Sigmoid colon (tissue), 7 donors: ENCODE results near the gene PAK5. TPM values are rescaled to one million over a fixed set of nuclear protein-coding genes. Genes with fewer than 3 reads are reported as not detected.

Experiments
- DNase-seq: peaks from one replicate; pipeline ENCODE4 v3.0.0-alpha.2; 2019
- H3K27ac ChIP-seq, 4 donors: fragments of 200-600 bp; sonication (generic); one replicate each; pipeline ENCODE4 v1.5.1; 2016 to 2019; ENCODE audit warnings: mild to moderate bottlenecking in 1 of 4
- H3K27me3 ChIP-seq, 3 donors: fragments of 200-600 bp; sonication (generic); one replicate each; pipeline ENCODE4 v1.5.1; 2019; ENCODE audit warnings: mild to moderate bottlenecking in 1 of 3
- H3K36me3 ChIP-seq, 4 donors: fragments of 200-600 bp; sonication (generic); one replicate each; pipeline ENCODE4 v1.5.1; 2016 to 2019
- H3K4me1 ChIP-seq, 4 donors: fragments of 200-600 bp; sonication (generic); one replicate each; pipeline ENCODE4 v1.5.1; 2017 to 2019
- H3K4me3 ChIP-seq, 4 donors: fragments of 200-600 bp; sonication (generic); one replicate each; pipeline ENCODE4 v1.5.1; 2017 to 2019; ENCODE audit warnings: mild to moderate bottlenecking in 2 of 4, moderate library complexity in 1 of 4
- H3K9me3 ChIP-seq, 4 donors: fragments of 200-600 bp in 3 of 4; sonication (generic) in 3 of 4; one replicate each; pipeline versions ENCODE4 v1.5.1 to v1.6.1; 2013 to 2019
- CTCF ChIP-seq, 4 experiments: fragments of 450-650 bp in 3 of 4; fragments of 200-600 bp in 1 of 4; IDR thresholded peaks; one replicate each; pipeline ENCODE4 v1.5.1; 2016 to 2019; ENCODE audit warnings: antibody characterized with exemption in 4 of 4, mild to moderate bottlenecking in 3 of 4, moderate library complexity in 2 of 4
- EP300 ChIP-seq, 4 donors: sonication (generic); formaldehyde crosslinking; IDR thresholded peaks; one replicate each; pipeline ENCODE4 v1.6.1; 2017; ENCODE audit warnings: antibody characterized with exemption in 4 of 4
- POLR2A ChIP-seq, 2 donors: fragments of 450-650 bp; IDR thresholded peaks; one replicate each; pipeline ENCODE4 v1.6.1; 2016; ENCODE audit warnings: antibody characterized with exemption in 2 of 2, mild to moderate bottlenecking in 2 of 2, moderate library complexity in 2 of 2
- POLR2AphosphoS5 ChIP-seq, 4 donors: sonication (generic); formaldehyde crosslinking; IDR thresholded peaks; one replicate each; pipeline ENCODE4 v1.6.1; 2017; ENCODE audit warnings: antibody characterized with exemption in 4 of 4
- WGBS, 2 donors: extraction: QIAGEN DNeasy Blood & Tissue Kit; methylation state at CpG; one replicate each; pipeline ENCODE4 v1.1.7; 2013; 5-methylcytosine and 5-hydroxymethylcytosine counted together
- intact Hi-C: fragments of 100-400 bp; cut with DNase I; formaldehyde crosslinking; loops from one replicate; pipeline ENCODE4 v1.15.1; 2023
- polyA plus RNA-seq, 3 donors: library from polyadenylated mRNA; stranded (reverse); fragments of 200-250 nt; gene quantifications; one replicate each; pipeline ENCODE4 v1.2.3, GENCODE V29; 2013
- total RNA-seq, 4 donors: library from RNA; depleted of rRNA; stranded (reverse); fragments of >200 nt; gene quantifications; one replicate each; pipeline ENCODE4 v1.1.0, GENCODE V29; 2016
- donor health status: healthy with polysubstance abuse.
- donor health status: Bipolar disorder and iron deficiency.
- donor health status: healthy.

Gene PAK5
- total and polyA plus RNA-seq, 7 donors, result 0.03 to 0.36 (median 0.16) TPM; not detected in 2

DNA sequence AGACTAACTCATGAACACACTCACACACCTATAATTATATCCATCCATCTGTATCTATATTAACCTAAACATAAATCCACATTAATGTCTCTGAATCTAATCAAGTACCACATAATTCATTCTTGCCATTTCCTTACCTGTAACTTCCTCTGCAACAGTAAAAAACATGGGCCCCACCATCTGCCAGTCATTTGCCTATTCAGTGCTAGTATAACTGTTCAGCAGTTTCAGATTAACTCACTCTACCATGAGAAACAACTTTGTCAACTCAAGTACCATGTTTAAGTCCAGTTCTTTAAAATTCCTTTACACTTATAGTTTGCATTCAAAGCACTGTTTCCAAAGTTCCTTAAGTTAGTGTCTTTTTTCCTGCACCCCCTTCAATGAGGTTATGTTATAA is 255.7 kb downstream of the PAK5 start:
- TF ChIP-seq EP300 (IDR thresholded peaks at IDR 0.05) (no peak), POLR2A (IDR thresholded peaks at IDR 0.05) (no peak), POLR2AphosphoS5 (IDR thresholded peaks at IDR 0.05) (no peak), CTCF (IDR thresholded peaks at IDR 0.05) (no peak)
- Histone ChIP-seq H3K9me3 (no peaks in the 10 kb centered on the region), H3K4me1 (no peaks in the 10 kb centered on the region), H3K36me3 (no peaks in the 10 kb centered on the region), H3K4me3 (no peak overlapping the region), H3K27ac (no peak overlapping the region), H3K27me3 (no peaks in the 10 kb centered on the region)
- intact Hi-C loops, result no loop called here
- no peak for DNase-seq

GRCh38 chr20:9582137-9582536 is 256.7 kb downstream of the PAK5 start:
- H3K36me3 ChIP-seq, result no peaks in the 10 kb centered on the region
- H3K9me3 ChIP-seq, result no peaks in the 10 kb centered on the region
- DNase-seq, result no peak
- WGBS, 2 donors, result 84% methylated on average over 5 of the region's 5 CpGs
- H3K27ac ChIP-seq, result no peak overlapping the region
- no peak overlapping the region for H3K4me3 ChIP-seq
- H3K27me3 ChIP-seq, result no peaks in the 10 kb centered on the region
- no peaks in the 10 kb centered on the region for H3K4me1 ChIP-seq
- intact Hi-C loops, result no loop called here
- TF ChIP-seq CTCF (IDR thresholded peaks at IDR 0.05) (no peak), POLR2AphosphoS5 (IDR thresholded peaks at IDR 0.05) (no peak), POLR2A (IDR thresholded peaks at IDR 0.05) (no peak), EP300 (IDR thresholded peaks at IDR 0.05) (no peak)

DNA sequence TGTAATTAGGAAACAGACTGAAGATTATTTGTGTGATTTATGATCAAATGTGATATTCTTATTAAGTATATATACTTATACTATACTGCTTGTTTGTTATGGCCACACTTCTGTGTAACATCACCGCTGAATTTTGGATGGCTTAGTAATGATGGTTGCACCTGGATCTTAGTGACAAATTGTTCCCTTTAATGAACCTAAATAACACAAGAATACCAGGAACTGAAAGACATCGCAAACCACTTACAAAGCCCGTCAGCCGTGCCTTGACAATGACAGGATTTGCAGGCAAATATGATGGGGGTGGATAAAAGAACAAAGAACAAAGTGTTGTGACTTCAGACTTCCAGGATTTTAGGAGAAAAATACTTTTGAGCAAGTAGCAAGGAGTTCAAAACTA is 257.4 kb downstream of the PAK5 start:
- Histone ChIP-seq H3K4me3 (no peak overlapping the region), H3K27ac (no peak overlapping the region), H3K4me1 (no peaks in the 10 kb centered on the region), H3K9me3 (no peaks in the 10 kb centered on the region), H3K27me3 (no peaks in the 10 kb centered on the region), H3K36me3 (no peaks in the 10 kb centered on the region)
- no peak for DNase-seq
- intact Hi-C loops, result no loop called here
- 52 to 69% methylated on average over 4 of the region's 4 CpGs for WGBS, 2 donors
- no peak for TF ChIP-seq EP300 (IDR thresholded peaks at IDR 0.05)
- TF ChIP-seq POLR2AphosphoS5 (IDR thresholded peaks at IDR 0.05), result no peak
- TF ChIP-seq POLR2A (IDR thresholded peaks at IDR 0.05), result no peak
- TF ChIP-seq CTCF (IDR thresholded peaks at IDR 0.05), result no peak

DNA sequence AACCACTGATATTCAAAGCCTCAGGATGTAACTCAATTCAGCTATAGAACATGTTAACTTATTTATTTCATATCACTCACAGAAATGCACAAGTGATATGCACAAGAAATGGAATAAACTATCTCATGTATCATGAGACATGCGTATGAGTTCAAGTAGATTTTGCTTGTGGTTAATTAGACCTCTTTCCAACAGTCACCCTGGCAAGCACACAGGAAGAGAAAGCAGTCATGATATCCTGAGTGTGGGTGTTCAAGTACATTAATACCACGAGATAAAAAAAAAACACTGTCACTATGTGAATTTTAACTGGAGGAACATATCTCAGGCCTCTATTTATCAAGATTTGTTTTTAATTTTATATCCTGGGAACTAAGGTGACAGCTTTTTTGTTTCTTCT is 260.3 kb downstream of the PAK5 start:
- DNase-seq, result no peak
- 47 to 79% methylated on average over 2 of the region's 2 CpGs for WGBS, 2 donors
- Histone ChIP-seq H3K27me3 (no peaks in the 10 kb centered on the region), H3K9me3 (no peaks in the 10 kb centered on the region), H3K4me1 (no peaks in the 10 kb centered on the region), H3K4me3 (no peak overlapping the region), H3K36me3 (no peaks in the 10 kb centered on the region), H3K27ac (no peak overlapping the region)
- intact Hi-C loops, result no loop called here
- TF ChIP-seq POLR2AphosphoS5 (IDR thresholded peaks at IDR 0.05) (no peak), EP300 (IDR thresholded peaks at IDR 0.05) (no peak), CTCF (IDR thresholded peaks at IDR 0.05) (no peak), POLR2A (IDR thresholded peaks at IDR 0.05) (no peak)

DNA sequence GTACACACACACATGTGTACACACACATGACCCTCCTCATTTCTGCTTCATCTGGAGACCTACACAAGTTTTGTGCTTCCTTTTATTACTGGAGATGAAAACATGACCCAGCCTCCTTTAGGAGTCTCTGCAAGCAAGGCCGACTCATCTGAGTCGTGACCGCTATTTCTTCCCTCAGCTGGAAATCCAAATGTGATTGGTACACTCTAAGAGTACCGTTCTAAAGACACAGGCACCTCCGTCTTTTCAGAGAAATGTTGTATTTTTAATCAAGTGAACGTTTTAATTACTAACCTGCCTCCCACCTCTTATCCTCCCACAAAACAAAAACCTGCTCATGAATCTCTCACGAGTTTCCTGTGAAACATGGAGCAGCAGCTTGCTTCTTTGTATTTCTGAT is 261.5 kb downstream of the PAK5 start:
- no peak for DNase-seq
- Histone ChIP-seq H3K9me3 (no peaks in the 10 kb centered on the region), H3K4me1 (no peaks in the 10 kb centered on the region), H3K36me3 (no peaks in the 10 kb centered on the region), H3K27me3 (no peaks in the 10 kb centered on the region), H3K4me3 (no peak overlapping the region), H3K27ac (no peak overlapping the region)
- intact Hi-C loops, result no loop called here
- TF ChIP-seq CTCF (IDR thresholded peaks at IDR 0.05), result no peak
- no peak for TF ChIP-seq POLR2AphosphoS5 (IDR thresholded peaks at IDR 0.05)
- TF ChIP-seq POLR2A (IDR thresholded peaks at IDR 0.05), result no peak
- TF ChIP-seq EP300 (IDR thresholded peaks at IDR 0.05), result no peak
- 83 to 85% methylated on average over 7 of the region's 7 CpGs for WGBS, 2 donors
